ENCODE data around the gene FZD8. TPM values are rescaled to one million over a fixed set of nuclear protein-coding genes. Genes with fewer than 3 reads are reported as not detected.

Gene FZD8
- total and polyA plus RNA-seq, 2 donors (not counting 1 experiment from before 2014, with no cell fraction given) = 0.76 to 1.7 TPM

- CTCF ChIA-PET = interaction anchor here (0.6 kb wide), 1 partner anchor 625 kb away, joined by 3 read pairs; no protein-coding TSS in a partner anchor
- no peaks in the 10 kb centered on the region for H4K20me1 ChIP-seq (ENCODE audit: control insufficient read depth, insufficient read depth, low read length, poor library complexity, severe bottlenecking)
- WGBS (ENCODE audit: insufficient coverage) = 77% methylated on average over 4 of the region's 6 CpGs
Measured at GRCh38 chr10:35612385-35613106, 29.6 kb downstream of the FZD8 start.

More at GRCh38 chr10:35612385-35613106, 29.6 kb downstream of the FZD8 start:
- Mint-ChIP-seq H3K9me3 (ENCODE audit: insufficient read depth) (no peaks in the 10 kb centered on the region), H3K4me1 (peaks cover 4% of the 10 kb centered on the region), H3K4me3 (no peak overlapping the region), H3K27ac (no peak overlapping the region), H3K27me3 (peaks cover 38% of the 10 kb centered on the region)
- Histone ChIP-seq H3K27ac (ENCODE audit: low read length in 2 of 2) (no peak overlapping the region), H3K4me1 (ENCODE audit: control insufficient read depth in 2 of 2, insufficient read depth in 2 of 2, low read length in 2 of 2) (peaks cover 1 to 7% of the 10 kb centered on the region in 2 donors), H3K9ac (ENCODE audit: low read length) (no peak overlapping the region), H3K4me2 (replicated peaks; ENCODE audit: low read depth, low read length, poor library complexity, severe bottlenecking) (no peak overlapping the region), H2AFZ (ENCODE audit: insufficient read depth, low read depth, low read length, poor library complexity, severe bottlenecking) (no peak overlapping the region), H3K4me3 (ENCODE audit: control extremely low read depth in 1 of 5, extremely low read depth in 1 of 5, insufficient read depth in 1 of 5, low read depth in 2 of 5, low read length in 4 of 5) (no peak overlapping the region), H3K79me2 (ENCODE audit: control insufficient read depth, insufficient read depth, low read length) (no peaks in the 10 kb centered on the region), H3K9me3 (ENCODE audit: control extremely low read depth in 1 of 3, control insufficient read depth in 2 of 3, insufficient read depth in 1 of 3, low read length in 2 of 3) (peaks cover 0 to 21% (median 0%) of the 10 kb centered on the region in 3 donors), H3K36me3 (replicated peaks in 1 of 2; ENCODE audit: control extremely low read depth in 1 of 2, control insufficient read depth in 1 of 2, extremely low read depth in 1 of 2, insufficient read depth in 2 of 2, low read length in 1 of 2) (no peaks in the 10 kb centered on the region), H3K27me3 (replicated peaks in 1 of 4; ENCODE audit: control extremely low read depth in 1 of 4, control insufficient read depth in 3 of 4, insufficient read depth in 4 of 4, low read length in 3 of 4) (peaks cover 0 to 38% (median 7%) of the 10 kb centered on the region in 4 experiments)
- TF ChIP-seq CTCF (IDR thresholded peaks at IDR 0.05) (no peak), EZH2 (IDR thresholded peaks at IDR 0.05; ENCODE audit: borderline replicate concordance, insufficient read depth, low read depth, low read length, poor library complexity, severe bottlenecking) (no peak)
- intact Hi-C loops (cut with micrococcal nuclease) = no loop called here
- DNase-seq (no peak), ATAC-seq (ENCODE audit: low read depth) (no peak)
- POLR2A ChIA-PET = no interaction called here

All from B cell (primary cell).